ENCODE data around the gene LDLRAD3. TPM values are rescaled to one million over a fixed set of nuclear protein-coding genes. Genes with fewer than 3 reads are reported as not detected.

LDLRAD3 gene
- polyA plus RNA-seq, 1 experiment, result 7.8 TPM

- TF ChIP-seq CTCF (IDR thresholded peaks at IDR 0.05; ENCODE audit: low read depth, low read length), result no peak
- no peak for DNase-seq (ENCODE audit: low read depth, low spot score)
- Histone ChIP-seq H3K4me3 (ENCODE audit: low read depth, low read length) (no peak overlapping the region), H3K9me3 (ENCODE audit: control insufficient read depth, insufficient read depth, low read length) (no peaks in the 10 kb centered on the region), H3K27me3 (ENCODE audit: control insufficient read depth, insufficient read depth, low read length) (no peaks in the 10 kb centered on the region), H3K27ac (ENCODE audit: low read depth, low read length) (no peak overlapping the region)
- ChIA-PET POLR2A (no interaction called here), CTCF (interaction anchor here (1.4 kb wide), 1 partner anchor 92 kb away, joined by 4 read pairs; no protein-coding TSS in a partner anchor)
Measured at GRCh38 chr11:35950082-35950481, 6.2 kb downstream of the LDLRAD3 start.

GRCh38 chr11:35951680-35952079 is 7.8 kb downstream of the LDLRAD3 start:
- Histone ChIP-seq H3K27me3 (ENCODE audit: control insufficient read depth, insufficient read depth, low read length) (no peaks in the 10 kb centered on the region), H3K27ac (ENCODE audit: low read depth, low read length) (no peak overlapping the region), H3K4me3 (ENCODE audit: low read depth, low read length) (no peak overlapping the region), H3K9me3 (ENCODE audit: control insufficient read depth, insufficient read depth, low read length) (no peaks in the 10 kb centered on the region)
- ChIA-PET CTCF (interaction anchor here (1.4 kb wide), 1 partner anchor 90 kb away, joined by 4 read pairs; no protein-coding TSS in a partner anchor), POLR2A (no interaction called here)
- DNase-seq (ENCODE audit: low read depth, low spot score), result no peak
- TF ChIP-seq CTCF (IDR thresholded peaks at IDR 0.05; ENCODE audit: low read depth, low read length), result no peak

GRCh38 chr11:35953081-35953760 is 9.4 kb downstream of the LDLRAD3 start:
- ChIA-PET CTCF (interaction anchor here (1.4 kb wide), 1 partner anchor 132 kb away, joined by 4 read pairs; no protein-coding TSS in a partner anchor), POLR2A (no interaction called here)
- Histone ChIP-seq H3K27ac (ENCODE audit: low read depth, low read length) (no peak overlapping the region), H3K9me3 (ENCODE audit: control insufficient read depth, insufficient read depth, low read length) (no peaks in the 10 kb centered on the region), H3K27me3 (ENCODE audit: control insufficient read depth, insufficient read depth, low read length) (no peaks in the 10 kb centered on the region), H3K4me3 (ENCODE audit: low read depth, low read length) (no peak overlapping the region)
- DNase-seq (ENCODE audit: low read depth, low spot score), result no peak
- no peak for TF ChIP-seq CTCF (IDR thresholded peaks at IDR 0.05; ENCODE audit: low read depth, low read length)

DNA sequence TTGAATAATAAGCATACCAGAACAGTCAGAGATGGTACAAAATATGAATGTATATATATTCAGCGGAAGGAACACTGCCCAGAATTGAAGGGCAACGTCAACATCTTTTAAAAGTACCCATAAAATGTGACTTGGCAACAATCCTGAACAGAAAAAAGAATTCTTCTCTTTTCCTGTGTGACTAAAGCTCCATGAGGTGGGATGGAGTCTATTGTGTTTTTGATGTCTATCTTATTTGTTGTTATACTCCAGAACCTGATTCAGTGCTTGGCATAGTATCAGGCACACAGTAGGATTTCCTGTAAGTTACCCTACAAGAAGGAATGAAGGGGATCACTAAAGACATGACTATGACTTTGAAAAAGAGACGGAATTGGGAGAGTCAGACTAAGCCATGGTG is 10.3 kb downstream of the LDLRAD3 start:
- DNase-seq (ENCODE audit: low read depth, low spot score), result no peak
- no peak for TF ChIP-seq CTCF (IDR thresholded peaks at IDR 0.05; ENCODE audit: low read depth, low read length)
- Histone ChIP-seq H3K4me3 (ENCODE audit: low read depth, low read length) (no peak overlapping the region), H3K9me3 (ENCODE audit: control insufficient read depth, insufficient read depth, low read length) (no peaks in the 10 kb centered on the region), H3K27ac (ENCODE audit: low read depth, low read length) (no peak overlapping the region), H3K27me3 (ENCODE audit: control insufficient read depth, insufficient read depth, low read length) (no peaks in the 10 kb centered on the region)
- ChIA-PET POLR2A (no interaction called here), CTCF (interaction anchor here (0.8 to 1.4 kb wide), 2 partner anchors 18 to 133 kb away, joined by 4 to 5 read pairs; no protein-coding TSS in a partner anchor)

DNA sequence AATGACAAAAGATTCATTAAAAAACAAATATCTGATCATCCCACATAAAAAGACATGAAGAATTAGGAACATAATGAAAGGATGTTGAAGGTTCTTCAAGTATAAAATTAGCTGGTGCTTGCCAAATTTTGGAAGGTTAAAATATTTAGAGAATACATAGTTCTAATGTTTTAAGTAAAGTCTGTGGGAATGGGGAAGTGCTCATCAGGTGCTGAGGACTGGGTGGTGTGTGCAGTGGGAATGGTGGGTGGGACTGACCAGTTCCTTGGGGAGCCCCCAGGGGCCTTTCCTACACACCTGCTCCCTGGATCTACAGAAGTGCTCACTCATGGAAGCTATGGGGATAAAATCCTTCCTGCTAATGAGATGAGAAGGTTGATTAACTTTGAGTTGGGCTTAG is 11.8 kb downstream of the LDLRAD3 start:
- H3K4me3 ChIP-seq (ENCODE audit: low read depth, low read length), result no peak overlapping the region
- CTCF ChIA-PET, result interaction anchor here (0.8 to 1.2 kb wide), 2 partner anchors 133 to 303 kb away, joined by 3 to 6 read pairs; no protein-coding TSS in a partner anchor
- POLR2A ChIA-PET, result no interaction called here
- H3K9me3 ChIP-seq (ENCODE audit: control insufficient read depth, insufficient read depth, low read length), result no peaks in the 10 kb centered on the region
- no peak overlapping the region for H3K27ac ChIP-seq (ENCODE audit: low read depth, low read length)
- no peak for TF ChIP-seq CTCF (IDR thresholded peaks at IDR 0.05; ENCODE audit: low read depth, low read length)
- no peak for DNase-seq (ENCODE audit: low read depth, low spot score)
- H3K27me3 ChIP-seq (ENCODE audit: control insufficient read depth, insufficient read depth, low read length), result no peaks in the 10 kb centered on the region
